T-cell (primary cell): ENCODE results near the gene NELFB. TPM values are rescaled to one million over a fixed set of nuclear protein-coding genes. Genes with fewer than 3 reads are reported as not detected.
A peak's percentile ranks its signal among the peaks of the same experiment; 100 is the strongest.
"Not testable (repeated sequence)": the region's sequence is repeated elsewhere in the genome, so short reads cannot be mapped to it uniquely, and the experiment has no call there.

Experiments used
- ATAC-seq, 4 experiments: fragments of 200-7000 bp in 3 of 4; fragments of 150-1000 bp in 1 of 4; cut with Tn5 transposase; replicated peaks in 1 of 4; 1 replicate in 3 of 4; 2 replicates in 1 of 4; pipeline ENCODE4 v1.10.0; 2021; ENCODE audit warnings: moderate library complexity in 3 of 4, mild to moderate bottlenecking in 2 of 4, moderate number of reproducible peaks in 1 of 4
- CTCF ChIA-PET, 2 donors: fragments of 300-600 bp; sonication (Branson Sonifier 250); formaldehyde crosslinking; loops; one replicate each; lab custom pipeline; 2022; ENCODE audit warnings: antibody characterized with exemption in 2 of 2; lab: Charles Lee
- POLR2A ChIA-PET, 2 donors: fragments of 300-600 bp; sonication (Branson Sonifier 250); formaldehyde crosslinking; loops; one replicate each; lab custom pipeline; 2022; ENCODE audit warnings: antibody characterized with exemption in 2 of 2; lab: Charles Lee
- DNase-seq, 35 experiments: peaks; one replicate each; pipeline versions ENCODE4 v3.0.0 to v3.0.0-alpha.2; 2013 to 2023
- H3K27ac ChIP-seq: one replicate; pipeline ENCODE4 v1.5.1; 2013; ENCODE audit warnings: low read length
- H3K27me3 ChIP-seq, 2 experiments: replicated peaks in 1 of 2; 1 replicate in 1 of 2; 2 replicates in 1 of 2; pipeline versions ENCODE4 v1.6.1 to v1.7.0; 2013; ENCODE audit warnings: low read length in 1 of 2, mixed read lengths in 1 of 2; ENCODE audit not compliant: control insufficient read depth in 2 of 2, insufficient read depth in 2 of 2; ENCODE audit errors: extremely low read depth in 1 of 2
- H3K36me3 ChIP-seq, 2 donors: 1 replicate in 1 of 2; 2 replicates in 1 of 2; pipeline versions ENCODE4 v1.6.1 to v1.7.0; 2013; ENCODE audit warnings: low read length in 1 of 2; ENCODE audit not compliant: control insufficient read depth in 2 of 2, insufficient read depth in 1 of 2; ENCODE audit errors: extremely low read depth in 1 of 2
- H3K4me1 ChIP-seq, 2 experiments: 1 replicate in 1 of 2; 2 replicates in 1 of 2; pipeline versions ENCODE4 v1.6.1 to v1.7.0; 2013; ENCODE audit warnings: low read length in 2 of 2, mixed read lengths in 1 of 2; ENCODE audit not compliant: insufficient read depth in 2 of 2, control insufficient read depth in 1 of 2; ENCODE audit errors: extremely low read depth in 1 of 2
- H3K4me3 ChIP-seq, 2 donors: 1 replicate in 1 of 2; 2 replicates in 1 of 2; pipeline versions ENCODE4 v1.5.1 to v1.7.0; 2013; ENCODE audit warnings: mild to moderate bottlenecking in 2 of 2, low read length in 1 of 2, moderate library complexity in 1 of 2; ENCODE audit not compliant: control insufficient read depth in 1 of 2; ENCODE audit errors: extremely low read depth in 1 of 2
- H3K9me3 ChIP-seq: 2 replicates; pipeline ENCODE4 v1.7.0; 2013
- H3K27ac Mint-ChIP-seq, 2 donors: one replicate each; pipeline ENCODE4 v1.8.0; 2020 to 2021; ENCODE audit warnings: mild to moderate bottlenecking in 2 of 2, mixed read lengths in 2 of 2
- H3K27me3 Mint-ChIP-seq, 2 donors: one replicate each; pipeline ENCODE4 v1.8.0; 2021 to 2022; ENCODE audit warnings: mixed read lengths in 2 of 2
- H3K36me3 Mint-ChIP-seq: one replicate; pipeline ENCODE4 v1.8.0; 2021; ENCODE audit warnings: mixed read lengths
- H3K4me1 Mint-ChIP-seq, 3 donors: one replicate each; pipeline ENCODE4 v1.8.0; 2020 to 2022; ENCODE audit warnings: mixed read lengths in 3 of 3, mild to moderate bottlenecking in 1 of 3
- H3K4me3 Mint-ChIP-seq, 3 donors: one replicate each; pipeline ENCODE4 v1.8.0; 2020 to 2022; ENCODE audit warnings: mild to moderate bottlenecking in 3 of 3, mixed read lengths in 3 of 3, moderate library complexity in 3 of 3
- H3K9me3 Mint-ChIP-seq, 3 donors: one replicate each; pipeline ENCODE4 v1.8.0; 2020 to 2022; ENCODE audit warnings: mixed read lengths in 3 of 3
- WGBS: methylation state at CpG from one replicate; pipeline ENCODE4 v1.1.5; 2013; ENCODE audit warnings: missing lambda C conversion rate; ENCODE audit not compliant: insufficient coverage; 5-methylcytosine and 5-hydroxymethylcytosine counted together
- total RNA-seq, 35 experiments: library from RNA in 6 of 35; stranded (reverse) in 6 of 35; fragments of 120-200 nt in 1 of 35; gene quantifications; one replicate each; pipeline versions ENCODE4 v1.2.1 to v1.2.4 and lab custom pipeline; 2013 to 2026

Gene NELFB
- total RNA-seq, 5 donors from 2014 or later (not counting 1 experiment from before 2014, with no cell fraction given): 36.1 to 62.2 (median 58.8) TPM

GRCh38 chr9:137256856-137257255 lies 1.7 kb downstream of the NELFB start:
- peaks cover 11 to 18% (median 15%) of the 10 kb centered on the region in 3 donors for H3K4me1 Mint-ChIP-seq
- no peak for ATAC-seq
- no peaks in the 10 kb centered on the region for H3K9me3 Mint-ChIP-seq
- ChIA-PET CTCF (interaction anchor here in 1 of 2 donors (0.8 to 1.4 kb wide), 3 partner anchors 16 to 127 kb away, joined by 3 to 4 read pairs (median 3); partner anchors contain the start of gene TUBB4B), POLR2A (interaction anchor here in 1 of 2 donors (0.6 kb wide), 1 partner anchor 972 kb away, joined by 3 read pairs; no protein-coding TSS in a partner anchor)
- no peak overlapping the region for H3K27ac Mint-ChIP-seq
- Histone ChIP-seq H3K4me3 (no peak overlapping the region), H3K27me3 (no peaks in the 10 kb centered on the region), H3K36me3 (peaks cover 0 to 19% of the 10 kb centered on the region in 2 donors), H3K4me1 (peaks cover 4 to 28% of the 10 kb centered on the region in 2 experiments), H3K9me3 (no peaks in the 10 kb centered on the region), H3K27ac (no peak overlapping the region)
- H3K36me3 Mint-ChIP-seq: peaks cover 13% of the 10 kb centered on the region
- WGBS: 86% methylated on average over 12 of the region's 15 CpGs
- DNase-seq: no peak
- no peaks in the 10 kb centered on the region for H3K27me3 Mint-ChIP-seq
- H3K4me3 Mint-ChIP-seq: peak overlapping the region; percentile 82 to 90 (median 85)

GRCh38 chr9:137262173-137262908 lies 7.2 kb downstream of the NELFB start:
- ATAC-seq, H3K9me3 ChIP-seq, H3K27ac Mint-ChIP-seq, H3K27ac ChIP-seq, H3K4me3 ChIP-seq, H3K27me3 ChIP-seq, DNase-seq, H3K4me3 Mint-ChIP-seq, CTCF ChIA-PET, H3K4me1 Mint-ChIP-seq, POLR2A ChIA-PET, H3K4me1 ChIP-seq, H3K27me3 Mint-ChIP-seq, H3K9me3 Mint-ChIP-seq: not testable (repeated sequence)
- H3K36me3 Mint-ChIP-seq: peaks cover 18% of the 10 kb centered on the region
- H3K36me3 ChIP-seq: peaks cover 14 to 35% of the 10 kb centered on the region in 2 donors
- WGBS: 100% methylated on average over 1 of the region's 15 CpGs

DNA sequence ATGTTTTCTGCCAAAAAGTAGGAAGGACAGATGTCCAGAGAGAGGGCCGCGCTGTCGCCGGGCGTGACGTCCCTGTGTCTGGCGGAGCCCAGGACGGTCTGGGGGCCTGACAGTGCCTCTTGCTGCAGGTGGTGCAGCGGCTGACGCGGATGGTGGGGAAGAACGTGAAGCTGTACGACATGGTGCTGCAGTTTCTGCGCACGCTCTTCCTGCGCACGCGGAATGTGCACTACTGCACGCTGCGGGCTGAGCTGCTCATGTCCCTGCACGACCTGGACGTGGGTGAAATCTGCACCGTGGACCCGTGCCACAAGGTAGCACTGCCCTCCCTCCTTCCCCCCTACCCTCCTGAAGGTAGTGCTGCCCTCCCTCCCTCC lies 7.8 kb downstream of the NELFB start:
- POLR2A ChIA-PET: no interaction called here
- H3K27ac Mint-ChIP-seq: no peak overlapping the region

DNA sequence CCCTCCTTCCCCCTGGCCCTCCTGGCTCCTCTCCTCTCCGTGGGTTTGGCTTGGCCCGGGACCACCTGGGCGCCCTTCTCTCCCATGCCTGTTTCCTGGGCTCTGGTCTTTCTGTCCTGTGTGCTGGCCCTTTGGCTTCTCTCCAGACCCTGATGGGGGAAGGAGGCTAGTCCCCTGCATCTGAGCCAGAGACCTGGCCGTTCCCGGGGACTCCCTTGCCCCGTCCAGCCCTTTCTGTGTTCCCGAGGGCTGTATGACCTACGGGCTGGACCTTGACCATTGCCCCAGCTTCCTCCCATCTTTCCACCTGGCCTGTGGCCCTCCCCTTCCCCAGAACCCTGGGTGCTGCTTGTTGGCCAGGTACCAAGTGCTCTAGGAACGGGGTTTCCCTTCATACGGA lies 8.4 kb downstream of the NELFB start:
- Histone ChIP-seq H3K9me3 (no peaks in the 10 kb centered on the region), H3K36me3 (peaks cover 14 to 42% of the 10 kb centered on the region in 2 donors), H3K27me3 (no peaks in the 10 kb centered on the region), H3K4me3 (no peak overlapping the region), H3K4me1 (peaks cover 0 to 5% of the 10 kb centered on the region in 2 experiments), H3K27ac (no peak overlapping the region)
- POLR2A ChIA-PET: interaction anchor here in 1 of 2 donors (0.6 kb wide), 1 partner anchor 101 kb away, joined by 3 read pairs; no protein-coding TSS in a partner anchor
- DNase-seq: no peak
- peaks cover 19% of the 10 kb centered on the region for H3K36me3 Mint-ChIP-seq
- no peaks in the 10 kb centered on the region for H3K27me3 Mint-ChIP-seq
- no peak overlapping the region for H3K27ac Mint-ChIP-seq
- 97% methylated on average over 7 of the region's 10 CpGs for WGBS
- peaks cover under 1 to 2% (median 2%) of the 10 kb centered on the region in 3 donors for H3K4me1 Mint-ChIP-seq
- ATAC-seq: no peak
- no peak overlapping the region for H3K4me3 Mint-ChIP-seq
- CTCF ChIA-PET: no interaction called here
- no peaks in the 10 kb centered on the region for H3K9me3 Mint-ChIP-seq

More for the DNA sequence above, 7.8 kb downstream of the NELFB start:
- CTCF ChIA-PET: no interaction called here
- H3K27me3 Mint-ChIP-seq: no peaks in the 10 kb centered on the region
- DNase-seq: no peak
- H3K27me3 ChIP-seq: no peaks in the 10 kb centered on the region
- H3K36me3 ChIP-seq: peaks cover 14 to 38% of the 10 kb centered on the region in 2 donors
- no peaks in the 10 kb centered on the region for H3K9me3 Mint-ChIP-seq
- H3K4me1 ChIP-seq: peaks cover 0 to 5% of the 10 kb centered on the region in 2 experiments
- 92% methylated on average over 24 of the region's 24 CpGs for WGBS
- H3K4me1 Mint-ChIP-seq: peaks cover 0 to 2% (median 0%) of the 10 kb centered on the region in 3 donors
- H3K9me3 ChIP-seq: no peaks in the 10 kb centered on the region
- no peak overlapping the region for H3K4me3 Mint-ChIP-seq
- peaks cover 18% of the 10 kb centered on the region for H3K36me3 Mint-ChIP-seq
- H3K27ac ChIP-seq: no peak overlapping the region
- H3K4me3 ChIP-seq: no peak overlapping the region
- no peak for ATAC-seq

DNA sequence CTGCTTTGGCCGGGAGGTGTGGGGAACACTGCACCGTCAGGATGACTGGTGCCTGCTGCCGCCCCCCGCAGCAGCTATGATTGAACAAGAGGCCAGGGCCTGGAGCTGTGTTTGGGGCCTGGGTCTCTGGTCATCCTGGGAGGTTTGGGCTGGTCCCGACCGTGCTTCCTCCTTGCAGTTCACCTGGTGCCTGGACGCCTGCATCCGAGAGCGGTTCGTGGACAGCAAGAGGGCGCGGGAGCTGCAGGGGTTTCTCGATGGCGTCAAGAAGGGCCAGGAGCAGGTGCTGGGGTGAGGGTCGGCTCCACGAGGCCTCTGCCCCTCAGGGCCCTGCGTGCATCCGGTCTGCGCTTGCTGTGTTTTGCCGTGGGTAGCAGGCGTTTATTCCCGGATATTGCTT lies 8.9 kb downstream of the NELFB start:
- Histone ChIP-seq H3K4me3 (no peak overlapping the region), H3K36me3 (peaks cover 17 to 42% of the 10 kb centered on the region in 2 donors), H3K27me3 (no peaks in the 10 kb centered on the region), H3K27ac (no peak overlapping the region), H3K4me1 (peaks cover 0 to 5% of the 10 kb centered on the region in 2 experiments), H3K9me3 (no peaks in the 10 kb centered on the region)
- ChIA-PET POLR2A (interaction anchor here in 1 of 2 donors (0.6 kb wide), 1 partner anchor 101 kb away, joined by 3 read pairs; no protein-coding TSS in a partner anchor), CTCF (no interaction called here)
- Mint-ChIP-seq H3K4me3 (no peak overlapping the region), H3K9me3 (no peaks in the 10 kb centered on the region), H3K4me1 (peaks cover 3 to 7% (median 6%) of the 10 kb centered on the region in 3 donors), H3K27ac (no peak overlapping the region), H3K27me3 (no peaks in the 10 kb centered on the region), H3K36me3 (peaks cover 20% of the 10 kb centered on the region)
- WGBS: 98% methylated on average over 22 of the region's 22 CpGs
- no peak for DNase-seq
- no peak for ATAC-seq

- peaks cover 25% of the 10 kb centered on the region for H3K36me3 Mint-ChIP-seq
- no peaks in the 10 kb centered on the region for H3K27me3 Mint-ChIP-seq
- no peaks in the 10 kb centered on the region for H3K9me3 Mint-ChIP-seq
- no peak for DNase-seq
- H3K27ac ChIP-seq: no peak overlapping the region
- H3K4me3 ChIP-seq: no peak overlapping the region
- H3K36me3 ChIP-seq: peaks cover 18 to 46% of the 10 kb centered on the region in 2 donors
- ChIA-PET CTCF (no interaction called here), POLR2A (no interaction called here)
- no peak overlapping the region for H3K27ac Mint-ChIP-seq
- no peaks in the 10 kb centered on the region for H3K9me3 ChIP-seq
- H3K27me3 ChIP-seq: no peaks in the 10 kb centered on the region
- no peak for ATAC-seq
- peaks cover 0 to 6% of the 10 kb centered on the region in 2 experiments for H3K4me1 ChIP-seq
- peaks cover 7 to 16% (median 13%) of the 10 kb centered on the region in 3 donors for H3K4me1 Mint-ChIP-seq
- no peak overlapping the region for H3K4me3 Mint-ChIP-seq
- WGBS: 94% methylated on average over 27 of the region's 29 CpGs
Measured at GRCh38 chr9:137265496-137266161, 10.5 kb downstream of the NELFB start.
